Stomach (tissue), 4 donors: ENCODE data around the gene MOK.

Source experiments
- CTCF ChIP-seq, 7 experiments: fragments of 450-650 bp in 4 of 7; fragments of 200-600 bp in 3 of 7; sonication (generic) in 3 of 7; IDR thresholded peaks; one replicate each; pipeline ENCODE4 v1.5.1; 2016 to 2019; ENCODE audit warnings: antibody characterized with exemption in 7 of 7, control low read depth in 2 of 7, mild to moderate bottlenecking in 1 of 7
- POLR2A ChIP-seq, 4 donors: fragments of 450-650 bp; IDR thresholded peaks; one replicate each; pipeline ENCODE4 v1.6.1; 2016; ENCODE audit warnings: antibody characterized with exemption in 4 of 4, control low read depth in 2 of 4, mild to moderate bottlenecking in 1 of 4, moderate library complexity in 1 of 4

- TF ChIP-seq CTCF (IDR thresholded peaks at IDR 0.05): no peak
- TF ChIP-seq POLR2A (IDR thresholded peaks at IDR 0.05): no peak
Observed at GRCh38 chr14:102320671-102321455, 15.9 kb upstream of the MOK start.
